Calu3 (cell line): ENCODE data around the gene ABHD3. TPM values are rescaled to one million over a fixed set of nuclear protein-coding genes. Genes with fewer than 3 reads are reported as not detected.

Experiments used
- BruUV-seq: library from RNA; stranded (reverse); fragments of 400-500 nt; replicated peaks from 2 replicates; lab custom pipeline; 2021; lab: Mats Ljungman, UMichigan
- CTCF ChIA-PET: fragments of 300-600 bp; sonication (Branson Sonifier 250); formaldehyde crosslinking; loops from one replicate; lab custom pipeline; 2022; ENCODE audit warnings: antibody characterized with exemption; lab: Charles Lee
- DNase-seq: peaks from one replicate; pipeline ENCODE4 v3.0.0; 2022
- H3K27ac Mint-ChIP-seq: one replicate; pipeline ENCODE4 v1.8.0; 2022; ENCODE audit warnings: mixed read lengths; ENCODE audit not compliant: unreplicated experiment
- H3K27me3 Mint-ChIP-seq: one replicate; pipeline ENCODE4 v1.8.0; 2022; ENCODE audit warnings: mixed read lengths; ENCODE audit not compliant: unreplicated experiment
- H3K36me3 Mint-ChIP-seq: one replicate; pipeline ENCODE4 v1.8.0; 2022; ENCODE audit warnings: mild to moderate bottlenecking, moderate library complexity, mixed read lengths; ENCODE audit not compliant: insufficient read depth, unreplicated experiment
- H3K4me1 Mint-ChIP-seq: one replicate; pipeline ENCODE4 v1.8.0; 2022; ENCODE audit warnings: mild to moderate bottlenecking, low read depth, mixed read lengths; ENCODE audit not compliant: unreplicated experiment
- H3K4me3 Mint-ChIP-seq: one replicate; pipeline ENCODE4 v1.8.0; 2022; ENCODE audit warnings: mild to moderate bottlenecking, low read depth, moderate library complexity, mixed read lengths; ENCODE audit not compliant: unreplicated experiment
- H3K9me3 Mint-ChIP-seq: one replicate; pipeline ENCODE4 v1.8.0; 2022; ENCODE audit warnings: low read depth, mixed read lengths; ENCODE audit not compliant: unreplicated experiment
- CTCF ChIP-seq: fragments of 200-600 bp; IDR thresholded peaks from one replicate; pipeline ENCODE4 v1.8.0; 2022; ENCODE audit warnings: antibody characterized with exemption; ENCODE audit not compliant: unreplicated experiment
- intact Hi-C: fragments of 100-400 bp; cut with micrococcal nuclease; formaldehyde crosslinking; loops from one replicate; pipeline ENCODE4 v1.10.0; 2022; ENCODE audit not compliant: unreplicated experiment
- total RNA-seq: library from RNA; stranded (reverse); gene quantifications from 2 replicates; pipeline ENCODE4 v1.2.3, GENCODE V29; 2022

ABHD3 gene
- total RNA-seq, 1 experiment from 2014 or later = 43.5 TPM

- intact Hi-C loops = no loop called here
- DNase-seq = no peak
- BruUV-seq = no TSS peak
These were observed 28.4 kb upstream of the ABHD3 start for GRCh38 chr18:21733011-21733410.

GRCh38 chr18:21727702-21728101 lies 23.1 kb upstream of the ABHD3 start:
- no TSS peak for BruUV-seq
- Mint-ChIP-seq H3K27ac (no peak overlapping the region), H3K9me3 (peaks cover 8% of the 10 kb centered on the region), H3K4me1 (no peaks in the 10 kb centered on the region), H3K27me3 (no peaks in the 10 kb centered on the region), H3K36me3 (no peaks in the 10 kb centered on the region), H3K4me3 (no peak overlapping the region)
- CTCF ChIA-PET = no interaction called here
- intact Hi-C loops = no loop called here
- no peak for TF ChIP-seq CTCF
- no peak for DNase-seq

More at GRCh38 chr18:21733011-21733410, 28.4 kb upstream of the ABHD3 start:
- Mint-ChIP-seq H3K27me3 (no peaks in the 10 kb centered on the region), H3K9me3 (peaks cover 25% of the 10 kb centered on the region), H3K27ac (no peak overlapping the region), H3K4me1 (no peaks in the 10 kb centered on the region), H3K36me3 (no peaks in the 10 kb centered on the region), H3K4me3 (no peak overlapping the region)
- no peak for TF ChIP-seq CTCF
- CTCF ChIA-PET = interaction anchor here (0.9 kb wide), 1 partner anchor 605 kb away, joined by 3 read pairs; no protein-coding TSS in a partner anchor

- H3K4me3 Mint-ChIP-seq = no peak overlapping the region
- CTCF ChIA-PET = interaction anchor here (0.6 kb wide), 1 partner anchor 125 kb away, joined by 3 read pairs; the partner anchor contains the start of gene ESCO1
- H3K27ac Mint-ChIP-seq = no peak overlapping the region
- peaks cover 3% of the 10 kb centered on the region for H3K9me3 Mint-ChIP-seq
- intact Hi-C loops = no loop called here
- BruUV-seq = no TSS peak
- DNase-seq = no peak
- H3K36me3 Mint-ChIP-seq = no peaks in the 10 kb centered on the region
- H3K27me3 Mint-ChIP-seq = no peaks in the 10 kb centered on the region
- TF ChIP-seq CTCF = no peak
- no peaks in the 10 kb centered on the region for H3K4me1 Mint-ChIP-seq
These were observed 20.6 kb upstream of the ABHD3 start for GRCh38 chr18:21725201-21725600.

- CTCF ChIA-PET = no interaction called here
- no TSS peak for BruUV-seq
- intact Hi-C loops = no loop called here
- Mint-ChIP-seq H3K4me3 (no peak overlapping the region), H3K27me3 (no peaks in the 10 kb centered on the region), H3K4me1 (no peaks in the 10 kb centered on the region), H3K9me3 (no peaks in the 10 kb centered on the region), H3K27ac (no peak overlapping the region), H3K36me3 (no peaks in the 10 kb centered on the region)
- DNase-seq = no peak
- TF ChIP-seq CTCF = no peak
These were observed 18.1 kb upstream of the ABHD3 start for GRCh38 chr18:21722687-21723086.
